ENCODE data around the gene USP34.

DNA sequence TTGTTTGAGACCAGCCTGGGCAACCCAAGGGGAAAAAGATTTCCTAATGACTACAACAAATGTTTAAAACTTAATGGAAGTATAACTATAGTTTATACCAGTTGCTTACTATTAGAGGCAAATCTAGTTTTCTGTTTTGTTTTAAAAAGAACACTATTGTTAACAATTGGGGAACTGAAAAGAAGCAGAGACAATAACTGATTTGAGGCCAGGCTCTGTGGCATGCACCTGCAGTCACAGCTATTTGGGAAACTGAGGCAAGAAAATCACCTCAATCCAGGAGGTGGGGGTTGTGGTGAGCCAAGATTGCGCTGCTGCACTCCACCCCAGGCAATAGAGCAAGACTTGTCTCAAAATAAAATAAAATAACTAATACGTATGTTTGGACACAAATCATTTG, 28.2 kb upstream of the USP34 start:
- TF ChIP-seq EGR1 (IDR thresholded peaks at IDR 0.05), result no peak
- no peak for TF ChIP-seq CEBPB (IDR thresholded peaks at IDR 0.05)
- no peak for TF ChIP-seq EP300 (IDR thresholded peaks at IDR 0.05; ENCODE audit: borderline replicate concordance)
- TF ChIP-seq TEAD4 (IDR thresholded peaks at IDR 0.05), result no peak
- no peak for TF ChIP-seq CREB1 (IDR thresholded peaks at IDR 0.05; ENCODE audit: low read depth)
- TF ChIP-seq, protein P1, sequence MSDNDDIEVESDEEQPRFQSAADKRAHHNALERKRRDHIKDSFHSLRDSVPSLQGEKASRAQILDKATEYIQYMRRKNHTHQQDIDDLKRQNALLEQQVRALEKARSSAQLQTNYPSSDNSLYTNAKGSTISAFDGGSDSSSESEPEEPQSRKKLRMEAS (IDR thresholded peaks at IDR 0.05), result no peak
- TF ChIP-seq RAD21 (IDR thresholded peaks at IDR 0.05; ENCODE audit: low read depth), result no peak

All from Ishikawa (cell line).